GM19397 (cell line): ENCODE results near the gene DNAJC7.

Experiments
- ATAC-seq: cut with Tn5 transposase; IDR thresholded peaks from one replicate; pipeline ENCODE4 v1.9.1; 2021; ENCODE audit warnings: mild to moderate bottlenecking, moderate library complexity; ENCODE audit not compliant: unreplicated experiment

The DNAJC7 gene

GRCh38 chr17:41928693-41929251 is 88.5 kb downstream of the DNAJC7 start:
- ATAC-seq, result no peak
